Stimulated activated CD8-positive, alpha-beta memory T cell treated with anti-CD3 and anti-CD28 coated beads, Interleukin-12 subunit alpha, Interleukin-12 subunit beta, amount 100 ng/mL, for 4 hours (primary cell): ENCODE measurements around the gene HOOK1.
"Not testable (repeated sequence)": the region's sequence is repeated elsewhere in the genome, so short reads cannot be mapped to it uniquely, and the experiment has no call there.

Experiments used
- DNase-seq: peaks from one replicate; pipeline ENCODE4 v3.0.0-alpha.2; 2020; ENCODE audit warnings: low read depth

Gene HOOK1

DNA sequence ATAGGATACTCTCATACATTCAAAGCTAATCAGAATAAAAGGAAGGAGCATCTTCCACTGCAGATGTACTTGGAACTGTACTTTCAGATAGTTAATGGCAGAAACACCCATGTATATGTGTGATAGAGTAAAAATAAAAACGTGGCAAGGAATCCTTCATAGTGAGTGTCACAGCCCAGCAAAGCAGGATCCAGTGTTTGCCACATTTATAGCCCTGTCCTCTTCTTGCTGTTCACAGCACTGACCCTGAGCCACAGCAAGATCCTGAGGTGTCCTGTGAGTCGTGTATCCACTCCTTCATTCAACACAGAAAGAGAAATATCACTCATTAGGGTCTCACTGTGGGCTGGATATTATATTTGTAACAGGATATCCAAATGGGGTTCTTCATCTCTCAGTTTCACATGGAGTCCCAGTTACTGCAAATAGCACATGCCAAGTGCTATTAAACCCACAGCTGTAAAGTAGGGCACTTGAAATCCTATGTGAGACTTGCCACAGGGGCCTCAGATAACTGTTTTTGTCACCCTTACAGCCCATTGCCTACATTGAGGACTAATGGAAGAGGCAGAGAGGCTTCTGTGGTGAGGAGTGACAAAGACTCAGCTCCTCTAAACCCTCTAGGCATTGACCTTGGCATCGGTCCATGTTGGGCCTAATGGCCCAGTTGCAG lies 70.5 kb downstream of the HOOK1 start:
- DNase-seq, result no peak

DNA sequence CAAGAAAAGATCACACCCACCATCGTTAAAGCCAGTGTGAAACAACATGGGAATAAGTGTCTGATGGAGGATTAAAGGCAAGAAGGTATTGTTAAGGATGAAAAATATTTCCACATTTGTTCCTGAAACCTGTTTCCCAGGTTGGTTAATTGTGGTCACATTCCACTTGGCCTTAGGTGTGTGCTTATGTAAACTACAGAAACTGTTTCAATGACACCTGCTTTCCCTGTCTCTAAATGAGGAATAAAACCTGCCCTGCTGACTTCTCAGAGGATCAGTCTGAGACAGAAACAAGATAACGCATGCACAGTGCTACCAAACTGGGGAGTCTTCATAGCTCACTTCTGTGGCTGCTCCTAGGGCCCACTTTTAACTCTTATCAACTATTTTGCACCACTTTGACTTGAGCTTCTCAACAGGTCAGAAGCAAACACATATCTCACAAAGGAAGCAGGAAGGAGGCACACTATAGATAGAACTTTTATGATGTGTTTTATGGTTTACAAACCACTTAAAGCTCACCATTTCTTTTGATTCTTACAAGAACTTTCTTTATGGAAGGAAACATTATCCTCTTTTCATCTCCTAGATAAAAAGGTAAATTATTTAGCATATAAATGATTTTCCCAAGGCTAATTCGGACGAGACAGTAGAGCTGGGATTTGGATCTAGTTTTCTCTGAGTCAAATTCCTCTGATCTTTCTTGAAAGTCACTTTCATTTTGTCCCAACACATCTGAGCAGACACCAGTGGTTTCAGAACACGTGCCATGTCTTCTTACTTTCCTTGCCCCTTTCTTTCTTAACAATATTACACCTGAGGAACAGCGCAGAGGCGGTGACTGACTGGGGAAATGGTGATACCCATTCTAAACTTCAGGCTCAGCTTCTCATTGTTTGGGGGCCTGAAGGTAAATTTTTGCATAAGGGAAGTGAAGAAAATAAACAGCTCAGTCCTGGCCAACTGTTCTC lies 78.4 kb downstream of the HOOK1 start:
- DNase-seq, result no peak

- no peak for DNase-seq
These were observed 82.4 kb downstream of the HOOK1 start for GRCh38 chr1:59897165-59897564.

- no peak for DNase-seq
These were observed 84.2 kb downstream of the HOOK1 start for GRCh38 chr1:59898927-59899326.

DNA sequence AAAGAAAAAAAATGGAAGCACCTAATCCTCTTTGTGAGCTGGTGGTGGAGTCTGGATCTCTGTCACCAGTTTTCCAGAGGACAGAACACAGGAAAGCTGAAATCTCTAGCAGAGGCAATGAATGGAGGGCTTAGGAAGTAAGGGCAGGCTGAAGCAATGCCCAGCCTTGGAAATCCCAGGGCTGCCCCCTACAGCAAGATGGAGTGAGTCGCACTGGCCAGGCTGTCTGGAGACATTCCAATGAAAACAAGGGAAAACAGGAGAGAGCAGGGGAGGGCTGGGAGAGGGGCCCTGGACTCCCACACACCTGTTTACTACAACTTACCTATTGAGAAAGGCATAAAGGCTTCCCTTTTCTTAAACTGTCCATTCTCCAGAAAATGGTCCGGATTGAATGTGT lies 85.9 kb downstream of the HOOK1 start:
- no peak for DNase-seq

DNA sequence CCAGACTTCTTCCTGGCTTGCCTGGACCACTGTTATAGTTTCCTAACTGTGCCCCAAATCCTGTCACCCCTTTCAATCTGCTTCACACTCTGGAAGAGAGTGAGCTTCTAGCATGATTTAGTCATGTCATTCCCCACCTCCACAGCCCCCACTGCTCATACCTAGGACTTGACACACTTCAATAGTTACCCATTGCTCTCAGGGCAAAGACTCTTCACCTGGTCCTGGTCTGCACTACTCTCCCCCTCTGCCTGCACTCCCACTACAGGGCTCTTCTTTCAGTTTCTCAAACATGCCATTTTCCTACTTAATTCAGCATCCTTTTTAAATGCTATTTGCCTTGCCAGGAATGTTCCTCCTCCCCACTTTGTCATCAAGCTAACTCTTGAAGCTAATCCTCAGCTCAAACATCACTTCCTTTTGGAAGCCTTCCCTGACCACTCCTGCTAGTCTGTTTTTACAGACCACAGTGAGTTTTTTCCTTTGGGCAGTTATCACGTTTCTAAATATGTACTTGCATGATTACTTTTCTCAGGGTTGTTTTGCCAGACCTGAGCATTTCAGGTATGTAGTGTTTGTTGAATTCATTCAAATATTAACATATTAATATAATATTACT lies 87.1 kb downstream of the HOOK1 start:
- no peak for DNase-seq

GRCh38 chr1:59903141-59903754 lies 88.5 kb downstream of the HOOK1 start:
- DNase-seq, result no peak

DNA sequence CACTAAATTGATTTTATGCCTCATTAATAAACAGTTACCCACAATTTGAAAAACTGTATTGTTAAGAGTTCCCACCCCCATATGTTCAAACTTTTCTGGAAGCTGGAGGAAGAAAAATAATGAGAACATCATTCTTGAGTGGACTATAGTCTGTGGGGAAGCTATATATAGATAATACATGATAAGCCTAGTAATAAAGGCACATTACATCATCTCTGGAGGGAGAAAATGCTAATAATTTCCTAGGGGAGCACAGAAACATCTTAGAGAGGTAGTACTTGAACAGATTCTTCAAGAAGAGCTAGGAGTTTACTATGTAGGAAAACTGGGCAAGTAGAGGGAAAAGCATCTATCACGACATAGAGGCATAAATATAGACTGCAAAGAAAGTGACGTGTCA lies 92.2 kb downstream of the HOOK1 start:
- no peak for DNase-seq

DNA sequence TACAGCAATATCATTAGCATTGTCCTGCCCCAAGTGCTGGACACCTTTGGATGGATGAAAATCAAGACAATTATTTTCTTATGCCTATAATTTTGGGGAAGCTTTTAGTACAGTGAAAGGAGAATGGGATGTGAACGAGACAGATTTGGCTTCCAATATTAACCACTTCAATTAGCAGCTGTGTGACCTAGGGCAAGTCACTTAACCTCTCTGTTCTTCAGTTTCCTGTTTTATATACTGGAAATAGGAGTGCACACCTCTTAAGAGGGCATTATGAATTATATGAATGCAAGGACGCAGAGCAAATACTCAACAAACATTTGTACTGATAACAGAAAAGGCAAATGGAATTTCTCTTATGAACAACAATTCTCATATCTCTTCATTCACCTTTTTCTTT lies 93.3 kb downstream of the HOOK1 start:
- DNase-seq, result no peak

GRCh38 chr1:59908682-59909081 lies 93.9 kb downstream of the HOOK1 start:
- no peak for DNase-seq

- DNase-seq, result not testable (repeated sequence)
These were observed 100.1 kb downstream of the HOOK1 start for GRCh38 chr1:59914791-59915286.

DNA sequence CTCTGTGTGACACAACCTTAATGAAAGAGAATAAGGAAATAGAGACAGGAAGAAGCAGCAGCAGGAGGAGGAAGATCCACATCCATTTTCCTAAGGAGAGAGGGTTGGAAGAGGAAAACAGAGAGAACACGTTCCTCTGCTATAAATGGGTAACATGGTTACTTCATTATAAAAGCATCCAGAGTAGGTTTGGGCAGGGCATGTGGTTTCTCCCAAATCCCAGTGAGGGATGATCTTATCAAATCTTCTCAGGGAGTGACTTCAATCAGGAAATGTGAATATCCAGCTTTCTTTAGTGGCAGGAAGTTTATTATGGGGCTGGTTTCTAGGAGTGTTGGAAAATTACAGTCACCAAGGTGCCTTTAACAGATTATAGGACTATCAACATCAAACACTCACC lies 100.8 kb downstream of the HOOK1 start:
- no peak for DNase-seq

GRCh38 chr1:59917026-59917784 lies 102.5 kb downstream of the HOOK1 start:
- DNase-seq, result no peak

GRCh38 chr1:59917785-59918180 lies 103.0 kb downstream of the HOOK1 start:
- DNase-seq, result no peak

GRCh38 chr1:59919746-59920145 lies 105.0 kb downstream of the HOOK1 start:
- no peak for DNase-seq

DNA sequence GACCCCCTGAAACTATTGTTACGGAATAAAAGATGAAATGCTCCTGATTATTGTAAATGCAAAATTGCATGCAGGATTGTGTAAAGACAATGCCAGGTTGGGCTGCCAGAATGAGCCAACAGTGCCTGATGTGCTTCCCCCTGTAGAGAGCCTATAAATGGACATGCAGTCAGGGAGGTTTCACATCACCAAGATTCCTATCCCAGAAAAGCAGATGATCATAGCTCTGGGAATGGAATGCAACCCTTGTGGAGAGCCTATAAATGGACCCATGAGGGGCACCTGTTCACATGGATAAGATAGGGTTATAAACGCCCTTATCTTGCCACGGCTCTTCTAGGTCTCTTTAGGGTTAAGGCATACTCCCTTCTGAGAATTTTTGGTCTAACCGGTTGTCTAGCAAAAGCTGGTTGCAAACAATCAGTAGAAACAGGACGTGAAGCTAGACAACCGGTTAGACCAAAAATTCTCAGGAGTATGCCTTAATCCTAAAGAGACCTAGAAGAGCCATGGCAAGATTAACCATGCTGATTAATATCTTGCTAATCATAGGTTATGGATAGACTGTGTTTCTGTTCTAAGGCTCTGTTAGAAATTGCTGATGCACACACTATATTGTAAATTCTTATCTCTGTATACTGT lies 106.6 kb downstream of the HOOK1 start:
- not testable (repeated sequence) for DNase-seq

DNA sequence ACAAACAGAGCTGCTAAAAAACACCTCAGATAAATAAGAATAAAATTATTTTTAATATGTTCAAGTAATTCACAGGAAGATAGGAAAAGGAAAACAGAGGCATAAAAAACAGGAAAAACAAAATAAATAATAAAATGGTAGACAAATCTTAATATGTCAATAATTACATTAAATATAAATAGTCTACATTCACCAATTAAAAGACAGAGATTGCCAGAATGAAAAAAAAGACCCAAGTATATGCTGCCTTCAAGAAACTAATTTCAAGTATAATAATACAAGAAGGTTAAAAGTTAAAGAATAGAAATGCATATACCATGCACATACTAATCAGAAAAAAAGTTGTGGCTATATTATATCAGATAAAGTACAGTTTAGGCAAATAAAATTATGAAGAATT lies 109.9 kb downstream of the HOOK1 start:
- no peak for DNase-seq
